Osteoblast (primary cell): ENCODE measurements around the gene HTRA1. TPM values are rescaled to one million over a fixed set of nuclear protein-coding genes. Genes with fewer than 3 reads are reported as not detected.
A peak's percentile ranks its signal among the peaks of the same experiment; 100 is the strongest.

ENCODE experiments used
- DNase-seq: peaks from one replicate; pipeline ENCODE4 v3.0.0; 2011; ENCODE audit warnings: low spot score, mixed read lengths; ENCODE audit not compliant: insufficient read length; ENCODE audit errors: missing footprints
- H2AFZ ChIP-seq: 2 replicates; pipeline ENCODE4 v1.6.0; 2011; ENCODE audit warnings: mild to moderate bottlenecking, low read length
- H3K27ac ChIP-seq: 2 replicates; pipeline ENCODE4 v1.5.1; 2011; ENCODE audit warnings: mild to moderate bottlenecking, low read depth, low read length, moderate library complexity
- H3K27me3 ChIP-seq: 2 replicates; pipeline ENCODE4 v1.6.0; 2012; ENCODE audit warnings: mild to moderate bottlenecking, control low read depth, inconsistent platforms, low read length, moderate library complexity; ENCODE audit not compliant: insufficient read depth
- H3K36me3 ChIP-seq: 2 replicates; pipeline ENCODE4 v1.5.1; 2011; ENCODE audit warnings: mild to moderate bottlenecking, low read length, control low read depth, moderate library complexity; ENCODE audit not compliant: insufficient read depth
- H3K4me1 ChIP-seq: 2 replicates; pipeline ENCODE4 v1.5.1; 2011; ENCODE audit warnings: mild to moderate bottlenecking, low read length, control low read depth, moderate library complexity; ENCODE audit not compliant: insufficient read depth
- H3K4me2 ChIP-seq: 2 replicates; pipeline ENCODE4 v1.6.0; 2011; ENCODE audit warnings: mild to moderate bottlenecking, low read length; ENCODE audit not compliant: insufficient read depth
- H3K4me3 ChIP-seq: fragments of 200-600 bp; sonication (generic); 3 replicates; pipeline ENCODE4 v1.5.1; 2012; ENCODE audit warnings: mild to moderate bottlenecking, low read length, inconsistent platforms; ENCODE audit not compliant: insufficient read depth
- H3K79me2 ChIP-seq: 2 replicates; pipeline ENCODE4 v1.6.0; 2012; ENCODE audit warnings: mild to moderate bottlenecking, low read length, control low read depth, inconsistent platforms; ENCODE audit not compliant: insufficient read depth
- H3K9me3 ChIP-seq: 2 replicates; pipeline ENCODE4 v1.5.1; 2011; ENCODE audit warnings: low read depth, low read length, control low read depth
- H4K20me1 ChIP-seq: 2 replicates; pipeline ENCODE4 v1.6.0; 2012; ENCODE audit warnings: mild to moderate bottlenecking, low read length, control low read depth; ENCODE audit not compliant: insufficient read depth
- total RNA-seq: library from RNA; depleted of rRNA; stranded (reverse); fragments of >200 nt; gene quantifications from 2 replicates; pipeline ENCODE4 v1.2.3, GENCODE V29; 2012
- TF ChIP-seq, protein P1 (sequence below): IDR thresholded peaks from 2 replicates; pipeline ENCODE4 v1.5.1; 2011; ENCODE audit warnings: mild to moderate bottlenecking, low read depth, low read length, moderate library complexity; ENCODE audit errors: extremely low read depth

Gene HTRA1
- total RNA-seq, 1 donor: 392 TPM

DNA sequence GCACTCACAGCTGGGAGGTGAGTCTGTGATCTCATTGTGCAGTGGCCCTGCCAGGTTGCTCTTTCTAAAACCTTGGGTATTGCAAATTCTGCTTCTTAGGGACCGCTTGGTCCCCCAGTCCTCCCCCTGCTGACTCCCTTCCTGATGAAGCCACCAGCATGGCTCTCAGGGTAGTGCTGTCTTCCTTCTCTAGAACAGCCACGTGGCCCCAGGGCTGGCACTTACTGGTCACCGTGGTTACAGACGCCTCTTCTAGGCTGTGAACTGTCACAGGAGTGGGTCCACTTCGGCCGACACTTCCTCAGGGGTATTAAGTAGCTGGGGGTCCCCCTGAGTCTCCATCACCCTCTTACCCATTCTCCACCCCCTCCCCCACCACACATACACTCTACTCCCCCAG lies 2.7 kb upstream of the HTRA1 start:
- no peaks in the 10 kb centered on the region for H3K36me3 ChIP-seq
- H3K4me3 ChIP-seq: no peak overlapping the region
- H4K20me1 ChIP-seq: peaks cover 12% of the 10 kb centered on the region
- peaks cover 9% of the 10 kb centered on the region for H3K79me2 ChIP-seq
- peaks cover 8% of the 10 kb centered on the region for H3K27me3 ChIP-seq
- H3K4me2 ChIP-seq: no peak overlapping the region
- H3K9me3 ChIP-seq: no peaks in the 10 kb centered on the region
- H2AFZ ChIP-seq: no peak overlapping the region
- DNase-seq: no peak
- TF ChIP-seq, protein P1, sequence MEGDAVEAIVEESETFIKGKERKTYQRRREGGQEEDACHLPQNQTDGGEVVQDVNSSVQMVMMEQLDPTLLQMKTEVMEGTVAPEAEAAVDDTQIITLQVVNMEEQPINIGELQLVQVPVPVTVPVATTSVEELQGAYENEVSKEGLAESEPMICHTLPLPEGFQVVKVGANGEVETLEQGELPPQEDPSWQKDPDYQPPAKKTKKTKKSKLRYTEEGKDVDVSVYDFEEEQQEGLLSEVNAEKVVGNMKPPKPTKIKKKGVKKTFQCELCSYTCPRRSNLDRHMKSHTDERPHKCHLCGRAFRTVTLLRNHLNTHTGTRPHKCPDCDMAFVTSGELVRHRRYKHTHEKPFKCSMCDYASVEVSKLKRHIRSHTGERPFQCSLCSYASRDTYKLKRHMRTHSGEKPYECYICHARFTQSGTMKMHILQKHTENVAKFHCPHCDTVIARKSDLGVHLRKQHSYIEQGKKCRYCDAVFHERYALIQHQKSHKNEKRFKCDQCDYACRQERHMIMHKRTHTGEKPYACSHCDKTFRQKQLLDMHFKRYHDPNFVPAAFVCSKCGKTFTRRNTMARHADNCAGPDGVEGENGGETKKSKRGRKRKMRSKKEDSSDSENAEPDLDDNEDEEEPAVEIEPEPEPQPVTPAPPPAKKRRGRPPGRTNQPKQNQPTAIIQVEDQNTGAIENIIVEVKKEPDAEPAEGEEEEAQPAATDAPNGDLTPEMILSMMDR: no peak
- H3K27ac ChIP-seq: no peak overlapping the region
- H3K4me1 ChIP-seq: peaks cover 11% of the 10 kb centered on the region

DNA sequence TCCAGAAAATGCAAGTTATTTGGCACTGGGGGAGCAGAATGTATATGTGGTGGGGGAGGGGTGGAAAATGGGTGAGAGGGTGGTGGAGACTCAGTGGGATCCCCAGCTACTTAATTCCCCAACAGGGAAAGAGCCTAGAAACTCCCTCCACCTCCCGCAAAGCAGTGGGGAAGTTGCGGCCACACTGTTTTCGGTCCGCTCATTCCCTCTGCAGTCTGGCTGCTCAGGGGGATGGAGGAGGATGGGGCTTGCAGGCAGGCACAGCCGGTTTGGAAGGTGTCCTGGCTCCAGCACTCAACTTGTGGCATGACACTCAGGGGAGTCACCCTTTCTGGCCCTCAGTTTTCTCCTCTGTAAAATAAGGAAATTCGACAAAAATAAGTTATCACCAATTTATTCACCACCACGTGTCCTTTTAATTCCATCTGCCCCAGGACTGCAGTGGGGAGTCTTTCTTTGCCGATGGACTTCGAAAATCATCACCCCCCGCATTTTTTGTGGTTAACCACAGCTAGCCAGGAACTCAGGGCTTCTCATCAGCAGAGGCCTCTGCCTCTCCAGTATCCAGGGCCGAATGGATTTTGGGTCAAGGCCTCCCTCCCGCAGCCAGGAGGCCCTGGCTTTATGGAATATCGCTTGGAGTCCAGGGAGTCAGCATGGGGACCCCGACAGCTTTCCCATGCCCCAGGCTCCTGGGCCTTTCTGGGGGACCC lies 1.6 kb upstream of the HTRA1 start:
- no peak overlapping the region for H3K27ac ChIP-seq
- H3K27me3 ChIP-seq: peaks cover 8% of the 10 kb centered on the region
- no peaks in the 10 kb centered on the region for H3K36me3 ChIP-seq
- H3K4me2 ChIP-seq: no peak overlapping the region
- no peaks in the 10 kb centered on the region for H3K9me3 ChIP-seq
- peak; percentile 89 for DNase-seq
- peaks cover 23% of the 10 kb centered on the region for H4K20me1 ChIP-seq
- TF ChIP-seq, protein P1: no peak
- peaks cover 14% of the 10 kb centered on the region for H3K4me1 ChIP-seq
- H2AFZ ChIP-seq: no peak overlapping the region
- H3K79me2 ChIP-seq: peaks cover 20% of the 10 kb centered on the region
- no peak overlapping the region for H3K4me3 ChIP-seq

DNA sequence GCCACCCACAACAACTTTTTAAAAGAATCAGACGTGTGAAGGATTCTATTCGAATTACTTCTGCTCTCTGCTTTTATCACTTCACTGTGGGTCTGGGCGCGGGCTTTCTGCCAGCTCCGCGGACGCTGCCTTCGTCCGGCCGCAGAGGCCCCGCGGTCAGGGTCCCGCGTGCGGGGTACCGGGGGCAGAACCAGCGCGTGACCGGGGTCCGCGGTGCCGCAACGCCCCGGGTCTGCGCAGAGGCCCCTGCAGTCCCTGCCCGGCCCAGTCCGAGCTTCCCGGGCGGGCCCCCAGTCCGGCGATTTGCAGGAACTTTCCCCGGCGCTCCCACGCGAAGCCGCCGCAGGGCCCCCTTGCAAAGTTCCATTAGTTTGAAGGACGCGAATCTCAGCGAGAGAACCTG lies 461 bp upstream of the HTRA1 start:
- Histone ChIP-seq H3K4me3 (peak overlapping the region; percentile 85), H3K9me3 (no peaks in the 10 kb centered on the region), H3K36me3 (no peaks in the 10 kb centered on the region), H3K79me2 (peaks cover 31% of the 10 kb centered on the region), H3K4me1 (peaks cover 14% of the 10 kb centered on the region), H2AFZ (peak overlapping the region; percentile 72), H3K27ac (no peak overlapping the region), H4K20me1 (peaks cover 31% of the 10 kb centered on the region), H3K27me3 (peaks cover 8% of the 10 kb centered on the region), H3K4me2 (peak overlapping the region; percentile 80)
- peak; percentile 31 for DNase-seq
- TF ChIP-seq, protein P1: no peak

DNA sequence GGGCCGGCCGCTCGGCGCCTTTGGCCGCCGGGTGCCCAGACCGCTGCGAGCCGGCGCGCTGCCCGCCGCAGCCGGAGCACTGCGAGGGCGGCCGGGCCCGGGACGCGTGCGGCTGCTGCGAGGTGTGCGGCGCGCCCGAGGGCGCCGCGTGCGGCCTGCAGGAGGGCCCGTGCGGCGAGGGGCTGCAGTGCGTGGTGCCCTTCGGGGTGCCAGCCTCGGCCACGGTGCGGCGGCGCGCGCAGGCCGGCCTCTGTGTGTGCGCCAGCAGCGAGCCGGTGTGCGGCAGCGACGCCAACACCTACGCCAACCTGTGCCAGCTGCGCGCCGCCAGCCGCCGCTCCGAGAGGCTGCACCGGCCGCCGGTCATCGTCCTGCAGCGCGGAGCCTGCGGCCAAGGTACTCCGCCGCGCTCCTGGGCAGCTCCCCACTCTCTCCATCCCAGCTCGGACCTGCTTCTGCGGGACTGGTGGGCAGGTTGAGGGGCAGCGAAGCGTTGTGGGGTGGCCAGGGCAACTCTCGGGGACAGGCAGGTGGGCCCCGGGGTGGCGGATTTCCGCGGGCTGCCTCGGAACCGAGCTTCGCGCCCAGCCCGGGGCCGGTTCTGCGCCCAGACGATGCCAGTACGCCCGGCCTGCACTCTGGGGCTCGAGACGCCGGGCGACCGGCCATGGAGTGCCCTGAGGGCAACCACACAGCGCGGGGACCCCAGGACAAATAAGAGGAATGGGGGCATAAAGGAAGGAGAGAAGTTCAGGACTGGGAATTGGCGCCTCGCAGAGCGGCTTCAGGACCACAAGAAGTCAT lies 578 bp downstream of the HTRA1 start:
- peak overlapping the region; percentile 85 for H3K4me3 ChIP-seq
- TF ChIP-seq, protein P1: no peak
- H4K20me1 ChIP-seq: peaks cover 35% of the 10 kb centered on the region
- DNase-seq: peak; percentile 88
- peaks cover 40% of the 10 kb centered on the region for H3K79me2 ChIP-seq
- H3K4me2 ChIP-seq: peak overlapping the region; percentile 83
- H3K27ac ChIP-seq: peak overlapping the region; percentile 60
- H3K9me3 ChIP-seq: no peaks in the 10 kb centered on the region
- no peaks in the 10 kb centered on the region for H3K36me3 ChIP-seq
- H2AFZ ChIP-seq: peak overlapping the region; percentile 88
- peaks cover 6% of the 10 kb centered on the region for H3K27me3 ChIP-seq
- peaks cover 14% of the 10 kb centered on the region for H3K4me1 ChIP-seq
